AG20443 (cell line): Measurements from ENCODE around the gene SLC12A2.

Experiments
- DNase-seq: peaks from one replicate; pipeline ENCODE4 v3.0.0; 2012; ENCODE audit warnings: low spot score, mixed read lengths

The SLC12A2 gene

DNA sequence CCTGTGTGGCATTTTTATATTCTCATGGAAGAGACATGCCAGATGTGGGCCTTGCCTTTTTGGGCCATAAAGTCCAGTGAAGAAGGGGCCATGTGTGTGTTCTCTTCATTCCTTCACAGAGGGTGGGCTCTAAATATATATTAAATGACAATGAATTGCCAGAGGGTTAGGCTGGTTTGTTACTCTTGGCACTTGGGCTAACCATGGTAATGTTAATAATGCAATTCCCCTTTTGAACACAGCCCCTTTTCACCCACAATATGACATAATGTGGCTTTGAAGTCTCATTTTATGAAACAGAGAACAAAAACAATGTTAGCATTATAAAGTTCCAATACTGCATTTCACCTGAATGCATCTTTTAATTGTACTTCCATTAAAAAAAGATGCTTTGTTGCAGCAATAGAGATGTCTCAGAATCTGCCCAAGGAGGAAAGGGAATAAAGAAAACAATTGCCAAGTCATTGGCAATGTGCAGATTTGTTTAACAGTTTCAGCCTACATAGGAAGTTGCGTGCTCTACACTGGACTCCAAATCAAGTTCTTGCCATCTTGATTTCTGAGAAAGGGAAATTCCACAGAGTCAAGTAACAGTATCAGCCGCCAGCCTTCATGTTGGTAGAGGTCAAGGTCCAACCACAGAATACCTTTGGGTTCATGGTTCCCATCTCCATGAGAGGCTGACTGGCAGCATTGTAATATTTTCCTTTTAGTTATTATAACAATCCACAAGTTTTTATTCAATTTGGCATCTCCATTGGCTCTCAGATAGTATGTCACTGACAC, 141.9 kb downstream of the SLC12A2 start:
- no peak for DNase-seq

DNA sequence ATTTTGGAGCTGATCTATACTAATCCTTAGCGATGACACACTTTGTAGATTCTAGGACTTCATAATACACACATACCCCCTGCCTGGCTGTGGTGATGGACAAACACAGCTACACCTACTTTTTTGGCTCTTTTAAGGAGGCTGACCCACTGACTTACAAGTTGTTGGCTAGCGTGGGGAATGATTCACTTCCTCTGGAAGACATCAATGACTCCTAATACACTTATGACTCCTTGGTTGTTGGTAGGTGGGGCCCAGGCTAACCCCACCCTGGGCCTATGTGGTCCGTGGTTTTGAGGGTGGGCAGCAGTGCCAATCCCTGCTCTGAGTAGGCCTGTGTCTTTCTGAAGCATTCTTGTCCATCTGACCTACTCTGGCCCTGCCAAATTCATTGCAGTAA, 144.4 kb downstream of the SLC12A2 start:
- peak; percentile 80 for DNase-seq

DNA sequence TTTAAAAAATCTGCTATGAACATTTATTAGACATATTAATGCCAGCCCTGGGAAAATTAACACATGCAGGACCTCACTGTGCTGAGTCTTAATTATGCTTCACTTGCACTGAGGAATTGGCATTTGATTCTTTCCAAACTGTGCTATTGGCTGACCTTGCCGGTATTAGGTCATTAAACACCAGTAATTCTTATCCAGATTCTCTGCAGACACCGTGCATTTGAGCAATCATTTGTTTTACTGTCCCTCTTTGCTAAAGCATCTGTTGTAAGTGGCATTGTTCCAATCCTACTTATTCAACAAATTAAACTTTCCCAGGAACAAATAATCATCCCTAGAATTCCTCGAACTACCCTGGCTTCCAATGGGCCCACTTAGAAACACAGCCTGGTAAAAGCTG, 145.0 kb downstream of the SLC12A2 start:
- no peak for DNase-seq

DNA sequence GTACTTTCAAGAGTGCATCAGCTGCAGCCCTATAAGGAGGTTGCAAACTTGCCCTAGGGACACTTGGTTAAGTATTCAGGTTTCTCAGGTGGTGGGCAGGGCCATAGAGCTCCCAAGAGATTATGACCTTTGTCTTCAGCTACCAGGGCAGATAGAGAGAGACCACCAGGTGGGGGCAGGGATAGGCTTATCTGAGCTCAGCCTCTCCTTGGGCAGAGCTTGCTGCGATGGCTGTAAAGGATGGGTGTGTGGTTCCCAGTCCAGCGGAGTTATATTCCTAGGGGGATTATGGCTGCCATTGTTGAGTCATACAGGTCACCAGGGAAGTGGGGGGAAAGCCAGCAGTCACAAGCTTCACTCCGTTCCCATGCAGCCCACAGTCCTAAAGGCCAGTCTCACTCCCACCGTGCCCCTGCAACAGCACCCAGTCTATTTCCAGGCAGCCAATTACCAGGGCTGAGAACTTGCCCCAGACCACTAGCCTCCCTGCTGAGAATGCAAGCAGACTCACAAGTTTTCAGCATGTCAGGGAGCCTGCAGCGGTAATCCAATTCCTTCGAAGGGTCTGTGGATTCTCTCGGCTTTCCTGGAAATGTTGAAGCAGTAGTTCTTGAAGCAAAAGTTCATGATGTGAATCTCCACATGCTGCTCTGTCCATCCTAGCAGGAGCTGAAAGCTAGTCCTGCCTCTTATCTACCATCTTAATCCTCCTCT, 151.5 kb downstream of the SLC12A2 start:
- no peak for DNase-seq

DNA sequence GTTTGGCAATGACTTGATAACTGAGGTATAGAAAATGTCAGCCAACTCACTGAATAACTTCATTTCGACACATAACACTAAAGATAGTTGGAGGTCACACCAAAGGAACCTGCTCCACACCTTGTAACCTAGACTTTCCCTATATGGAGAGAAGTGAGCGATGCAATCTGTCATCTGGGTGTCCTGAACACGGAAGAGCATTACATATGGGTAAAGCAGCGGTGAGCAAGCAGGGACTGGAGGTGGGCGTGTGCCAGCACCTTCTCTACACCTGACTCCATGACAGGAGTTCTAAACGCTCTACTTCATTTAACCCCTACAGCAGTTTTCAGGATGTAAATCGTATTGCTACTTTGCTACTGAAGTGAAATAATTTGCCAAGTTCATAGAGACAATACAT, 152.8 kb downstream of the SLC12A2 start:
- no peak for DNase-seq

DNA sequence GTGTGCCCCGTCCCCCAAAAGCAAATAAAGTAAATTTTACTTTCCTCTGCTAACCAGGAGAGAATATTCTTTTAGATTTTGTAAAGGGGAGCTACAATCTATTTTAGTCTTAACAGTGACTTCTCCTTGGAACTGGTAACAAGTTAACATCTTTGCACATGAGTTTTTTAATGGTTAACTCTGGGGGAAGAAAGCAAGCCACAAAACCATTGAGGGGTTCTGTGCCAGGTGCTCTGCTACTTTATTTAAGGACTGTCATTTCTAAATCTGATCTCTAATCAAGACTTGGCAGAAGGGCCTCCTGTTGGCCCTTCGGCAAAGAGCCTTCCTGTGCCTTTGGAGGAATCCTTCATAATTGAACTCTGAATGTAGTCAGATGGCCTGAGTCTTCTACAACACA, 153.4 kb downstream of the SLC12A2 start:
- DNase-seq = no peak

DNA sequence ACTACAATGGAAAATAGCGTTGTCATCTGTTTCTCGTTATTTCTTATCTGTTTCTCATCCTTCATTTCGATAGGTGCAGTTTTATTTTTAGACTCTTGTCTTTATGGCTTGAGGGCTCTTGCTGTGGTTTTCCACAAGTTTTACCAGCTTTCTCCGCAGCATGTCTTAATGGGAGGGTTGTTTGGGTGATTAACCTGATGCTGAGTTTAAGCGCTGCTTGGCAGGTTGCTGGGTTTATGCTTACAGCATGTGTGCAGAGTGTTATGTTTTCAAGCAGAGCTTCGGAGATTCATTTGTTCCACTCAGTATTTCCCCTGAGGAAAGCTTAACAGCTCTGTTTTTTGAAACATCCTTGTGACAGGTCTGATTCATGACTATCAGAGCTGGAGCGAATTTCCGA, 154.0 kb downstream of the SLC12A2 start:
- no peak for DNase-seq
